GM04504 (cell line): Measurements from ENCODE around the gene DHRSX.
"Not testable (repeated sequence)": the region's sequence is repeated elsewhere in the genome, so short reads cannot be mapped to it uniquely, and the experiment has no call there.

Experiments used
- DNase-seq: peaks from one replicate; pipeline ENCODE4 v3.0.0-alpha.2; 2012; ENCODE audit warnings: low read depth

Gene DHRSX

DNA sequence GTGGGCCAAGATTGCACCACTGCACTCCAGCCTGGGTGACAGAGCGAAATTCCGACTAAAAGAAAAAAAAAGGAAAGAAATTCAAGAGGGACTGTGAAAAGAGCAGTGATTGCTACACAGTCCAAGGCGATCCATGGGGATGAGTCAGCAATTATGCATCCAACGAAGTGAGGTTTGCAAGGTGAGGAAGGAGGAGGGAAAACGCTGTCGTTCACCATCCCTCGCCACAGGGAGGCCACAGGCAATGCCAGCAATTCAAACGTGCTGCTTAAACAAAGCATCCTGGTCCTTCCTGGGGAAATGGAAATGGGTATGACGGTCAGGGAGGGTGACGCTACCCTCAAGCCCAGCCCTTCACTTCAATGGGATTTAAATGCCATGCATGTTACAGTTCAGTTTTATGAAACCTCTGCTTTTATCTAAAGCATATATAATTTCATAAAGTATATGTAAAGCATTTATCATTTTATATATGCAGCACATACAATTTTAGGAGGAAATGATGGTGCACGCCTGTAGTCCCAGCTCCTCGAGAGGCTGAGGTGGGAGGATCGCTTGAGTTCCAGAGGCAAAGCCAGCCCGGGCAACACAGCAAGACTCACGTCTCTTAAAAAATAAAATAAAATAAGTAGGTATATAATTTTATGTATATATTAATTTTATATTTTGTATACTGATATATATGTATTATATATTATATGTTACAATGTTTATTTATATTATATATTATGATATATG, 108.7 kb downstream of the DHRSX start:
- DNase-seq: peak; percentile 53

- no peak for DNase-seq
Observed at GRCh38 chrX:2390754-2391153, 110.0 kb downstream of the DHRSX start.

DNA sequence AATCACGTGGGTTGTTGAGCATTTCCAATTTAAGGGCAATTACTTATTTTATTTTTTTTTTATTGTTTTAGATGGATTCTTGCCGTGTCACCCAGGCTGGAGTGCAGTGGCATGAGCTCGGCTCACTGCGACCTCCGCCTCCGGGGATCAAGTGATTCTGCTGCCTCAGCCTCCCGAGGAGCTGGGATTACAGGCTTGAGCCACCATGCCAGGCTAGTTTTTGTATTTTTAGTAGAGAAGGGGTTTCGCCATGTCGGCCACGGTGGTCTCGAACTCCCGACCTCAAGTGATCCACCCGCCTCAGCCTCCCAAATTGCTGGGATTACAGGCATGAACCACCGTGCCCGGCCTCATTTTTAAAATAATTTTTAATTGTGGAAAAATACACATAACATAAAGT, 111.0 kb downstream of the DHRSX start:
- not testable (repeated sequence) for DNase-seq

GRCh38 chrX:2389324-2389723, 111.5 kb downstream of the DHRSX start:
- no peak for DNase-seq

DNA sequence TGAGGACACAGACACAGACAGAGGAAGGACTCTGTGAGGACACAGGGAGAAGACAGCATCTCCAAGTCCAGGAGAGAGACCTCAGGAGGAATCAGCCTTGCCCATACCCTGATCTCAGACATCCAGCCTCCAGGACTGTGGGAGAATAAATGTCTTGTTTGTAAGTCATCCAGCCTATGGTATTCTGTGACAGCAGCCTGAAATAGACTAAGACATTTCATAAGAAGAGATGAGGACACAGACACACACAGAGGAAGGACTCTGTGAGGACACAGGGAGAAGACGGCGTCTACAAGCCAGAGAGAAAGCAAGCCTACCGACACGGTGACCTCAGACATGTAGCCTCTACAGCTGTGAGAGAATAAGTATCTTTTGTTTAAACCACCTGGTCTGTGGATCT, 112.1 kb downstream of the DHRSX start:
- no peak for DNase-seq

DNA sequence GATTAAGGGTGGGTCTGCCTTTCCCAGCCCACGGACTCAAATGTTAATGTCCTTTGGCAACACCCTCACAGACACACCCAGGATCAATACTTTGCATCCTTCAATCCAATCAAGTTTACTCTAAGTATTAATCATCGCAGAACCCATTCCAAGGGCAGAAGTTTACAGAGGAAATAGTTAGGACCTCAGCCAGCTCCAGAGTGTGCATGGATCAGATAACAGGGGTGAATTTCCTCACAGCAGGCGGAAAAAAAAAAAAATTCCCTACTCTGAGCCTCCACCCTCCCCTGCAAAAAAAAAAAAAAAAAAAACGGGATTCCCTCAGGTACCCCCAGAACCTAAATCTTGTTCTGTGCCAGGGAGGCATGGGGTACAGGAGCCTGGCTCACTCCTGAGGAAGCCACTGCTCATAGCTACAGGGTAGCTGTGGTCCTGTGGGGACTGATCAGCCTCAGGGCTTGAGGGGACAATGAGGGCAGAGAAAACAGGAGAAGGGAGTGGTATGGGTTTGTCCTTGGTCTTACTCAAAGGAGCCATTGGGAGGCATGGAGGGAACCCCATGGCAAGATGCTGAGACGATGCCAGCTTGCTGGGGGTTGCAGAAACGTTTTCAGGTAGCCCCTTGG, 113.0 kb downstream of the DHRSX start:
- no peak for DNase-seq

DNA sequence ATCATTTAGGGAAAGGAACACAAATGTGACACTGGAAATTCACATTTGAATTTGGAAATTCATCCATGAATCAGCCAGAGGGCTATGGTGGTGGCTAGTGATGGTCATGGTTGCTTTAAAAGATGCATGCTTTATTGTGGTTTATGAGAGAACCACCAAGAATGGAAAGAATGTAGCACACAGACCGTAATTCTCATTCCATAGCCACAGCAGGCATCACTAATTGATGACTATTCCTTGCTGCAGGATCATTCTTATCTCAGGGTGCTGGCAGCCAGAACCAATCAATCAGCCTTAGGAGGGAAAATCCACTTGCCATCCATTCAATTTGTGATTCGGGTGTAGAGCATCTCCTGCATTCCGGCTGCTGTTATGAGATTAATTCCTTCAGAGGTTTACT, 115.6 kb downstream of the DHRSX start:
- no peak for DNase-seq

DNA sequence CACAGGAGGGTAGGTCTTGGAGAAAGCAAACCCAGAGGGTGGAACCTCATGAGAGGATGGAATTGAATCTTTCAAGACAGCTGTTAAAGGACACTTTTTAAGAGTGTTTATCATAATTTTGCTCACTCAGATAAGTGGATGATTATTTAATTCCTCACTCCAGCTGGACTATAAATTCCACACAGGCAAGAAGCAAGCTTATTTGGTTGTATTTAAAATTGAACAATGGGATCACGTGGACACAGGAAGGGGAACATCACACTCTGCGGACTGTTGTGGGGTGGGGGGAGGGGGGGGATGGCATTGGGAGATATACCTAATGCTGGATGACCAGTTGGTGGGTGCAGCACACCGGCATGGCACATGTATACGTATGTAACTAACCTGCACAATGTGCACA, 116.3 kb downstream of the DHRSX start:
- no peak for DNase-seq

- DNase-seq: no peak
Observed at GRCh38 chrX:2383735-2384134, 117.0 kb downstream of the DHRSX start.

DNA sequence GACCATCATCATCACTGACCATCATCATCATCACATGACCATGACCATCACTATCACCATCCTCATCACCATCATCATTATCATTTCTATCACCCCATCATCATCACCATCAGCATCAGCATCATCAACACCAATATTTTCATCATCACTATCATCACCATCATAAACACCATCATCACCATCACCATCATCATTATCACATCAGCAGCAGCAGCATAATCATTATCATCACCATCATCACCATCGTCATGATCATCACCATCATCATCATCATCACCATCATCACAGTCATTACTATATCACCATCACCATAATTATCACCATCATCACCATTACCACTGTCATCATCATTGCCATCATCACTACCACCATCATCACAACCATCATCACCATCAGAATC, 117.6 kb downstream of the DHRSX start:
- DNase-seq: no peak

GRCh38 chrX:2382433-2383048, 118.2 kb downstream of the DHRSX start:
- DNase-seq: not testable (repeated sequence)

DNA sequence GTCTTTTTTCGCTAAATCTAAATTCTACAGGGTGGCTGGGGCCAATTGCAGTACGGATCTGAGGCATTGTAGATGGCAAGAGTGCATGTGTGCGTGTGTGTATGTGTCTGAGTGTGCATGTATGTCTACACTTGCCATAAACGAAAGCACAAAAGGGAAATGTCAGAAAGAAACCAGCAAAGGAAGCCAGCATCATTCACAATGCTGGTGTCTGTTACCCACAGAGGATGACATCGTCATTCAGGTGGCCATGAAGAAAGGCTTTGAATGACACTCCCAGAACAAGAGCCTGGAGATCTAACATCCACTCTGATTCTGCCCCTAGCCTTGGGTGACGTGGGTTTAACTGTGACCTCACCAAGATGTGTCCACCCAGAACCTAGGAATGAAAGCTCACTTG, 124.6 kb downstream of the DHRSX start:
- no peak for DNase-seq

DNA sequence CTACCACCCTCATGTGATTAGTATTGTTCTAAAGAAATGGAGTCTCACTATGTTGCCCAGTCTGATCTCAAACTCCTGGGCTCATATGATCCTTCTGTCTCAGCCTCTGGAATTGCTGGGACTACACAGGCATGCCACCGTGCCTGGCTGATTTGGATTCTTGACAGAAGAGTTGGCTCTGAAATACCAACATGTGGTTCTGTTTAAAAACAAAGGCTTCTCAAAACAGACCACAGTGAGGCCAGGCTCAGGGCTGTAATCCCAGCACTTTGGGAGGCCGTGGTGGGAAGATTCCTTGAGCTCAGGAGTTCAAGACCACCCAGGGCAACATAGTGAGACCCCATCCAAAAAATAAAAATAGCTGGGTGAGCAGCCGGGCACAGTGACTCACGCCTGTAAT, 126.7 kb downstream of the DHRSX start:
- DNase-seq: peak; percentile 62

DNA sequence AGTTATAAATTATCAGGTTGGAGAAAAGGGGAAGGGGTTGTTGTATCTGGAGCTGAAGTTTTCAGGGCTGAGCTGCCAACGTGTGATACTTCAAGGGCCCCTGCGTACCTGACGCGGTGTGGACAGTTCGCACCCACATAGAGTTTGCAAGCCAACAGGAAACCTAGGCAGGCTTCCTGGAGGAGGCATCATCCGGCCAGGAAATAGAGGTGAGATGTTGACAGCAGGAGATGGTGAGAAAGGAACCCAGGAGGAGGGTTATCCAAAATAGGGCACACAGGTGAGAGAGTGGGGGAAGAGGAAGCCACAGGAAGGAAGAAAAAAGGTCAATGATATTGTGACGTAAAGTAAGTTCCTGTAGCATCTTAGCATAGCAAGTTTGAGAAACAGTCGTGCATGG, 127.2 kb downstream of the DHRSX start:
- no peak for DNase-seq

DNA sequence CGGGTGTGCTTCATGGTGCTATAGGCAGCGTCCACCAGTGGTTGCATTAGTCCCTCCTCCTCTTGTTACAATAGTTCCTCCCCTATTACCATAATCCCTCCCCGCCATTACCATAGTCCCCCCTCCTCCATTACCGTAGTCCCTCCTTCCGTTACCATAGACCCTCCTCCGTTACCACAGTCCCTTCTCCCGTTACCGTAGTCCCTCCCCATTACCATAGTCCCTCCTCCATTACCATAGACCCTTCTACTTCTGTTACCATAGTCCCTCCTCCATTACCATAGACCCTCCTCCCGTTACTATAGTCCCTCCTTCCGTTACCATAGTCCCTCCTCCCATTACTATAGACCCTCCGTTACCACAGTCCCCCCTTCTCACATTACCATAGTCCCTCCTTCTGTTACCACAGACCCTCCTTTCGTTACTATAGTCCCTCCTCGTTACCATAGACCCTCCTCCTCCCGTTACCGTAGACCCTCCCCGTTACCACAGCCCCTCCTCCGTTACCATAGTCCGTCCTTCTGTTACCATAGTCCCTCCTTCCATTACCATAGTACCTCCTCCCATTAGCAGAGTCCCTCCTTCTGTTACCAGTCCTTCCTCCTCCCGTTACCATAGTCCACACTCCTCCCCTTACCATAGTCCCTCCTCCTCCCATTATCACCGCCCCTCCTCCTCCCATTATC, 129.6 kb downstream of the DHRSX start:
- DNase-seq: no peak

- no peak for DNase-seq
Observed at GRCh38 chrX:2370456-2370855, 130.3 kb downstream of the DHRSX start.

DNA sequence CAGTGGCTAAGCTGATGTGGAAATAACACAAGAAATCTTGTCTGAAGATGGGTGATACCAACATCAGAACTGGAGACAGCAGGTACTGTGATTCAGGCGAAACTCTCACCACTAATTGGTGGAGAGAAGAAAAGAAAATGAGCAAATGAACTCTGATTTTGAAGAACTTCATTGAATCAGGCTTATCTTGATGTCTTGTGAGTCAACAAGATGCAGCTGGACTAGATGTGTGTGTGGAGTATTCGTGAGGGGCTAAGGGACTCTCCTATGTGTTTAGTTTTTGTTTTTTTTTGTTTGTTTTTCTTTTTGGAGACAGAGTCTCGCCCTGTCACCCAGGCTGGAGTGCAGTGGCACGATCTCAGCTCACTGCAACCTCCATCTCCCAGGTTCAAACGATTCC, 131.6 kb downstream of the DHRSX start:
- no peak for DNase-seq

DNA sequence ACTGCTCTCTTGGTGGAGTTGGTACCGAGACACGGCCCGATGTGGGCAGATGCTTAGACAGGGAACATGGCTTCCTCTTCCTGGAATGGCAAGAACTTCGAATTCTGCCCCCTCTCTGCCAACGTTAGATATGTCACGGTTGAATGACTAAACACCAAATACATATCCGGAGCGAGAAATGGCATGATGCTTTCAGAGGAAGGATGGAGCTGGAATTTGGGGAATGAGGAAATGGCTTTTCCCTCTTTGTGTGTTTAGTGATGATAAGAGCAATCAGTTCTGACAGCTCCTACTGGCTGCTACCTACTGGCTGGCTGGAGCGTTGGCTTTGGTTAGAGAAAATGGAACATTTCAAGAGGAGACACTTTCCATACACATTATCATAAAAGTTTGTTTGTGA, 140.0 kb downstream of the DHRSX start:
- DNase-seq: no peak

DNA sequence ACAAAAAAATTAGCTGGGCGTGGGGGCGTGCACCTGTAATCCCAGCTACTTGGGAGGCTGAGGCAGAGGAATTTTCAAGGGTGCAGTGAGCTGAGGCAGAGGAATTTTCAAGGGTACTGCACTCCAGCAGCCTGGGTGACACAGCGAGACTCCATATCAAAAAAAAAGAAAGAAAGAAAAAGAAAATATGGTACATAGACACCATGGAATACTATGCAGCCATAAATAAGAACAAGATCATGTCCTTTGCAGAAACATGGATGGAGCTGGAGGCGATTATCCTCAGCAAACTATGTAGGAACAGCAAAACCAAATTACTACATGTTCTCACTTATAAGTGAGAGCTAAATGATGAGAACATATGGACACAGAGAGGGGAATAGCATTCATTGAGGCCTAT, 141.3 kb downstream of the DHRSX start:
- DNase-seq: not testable (repeated sequence)

DNA sequence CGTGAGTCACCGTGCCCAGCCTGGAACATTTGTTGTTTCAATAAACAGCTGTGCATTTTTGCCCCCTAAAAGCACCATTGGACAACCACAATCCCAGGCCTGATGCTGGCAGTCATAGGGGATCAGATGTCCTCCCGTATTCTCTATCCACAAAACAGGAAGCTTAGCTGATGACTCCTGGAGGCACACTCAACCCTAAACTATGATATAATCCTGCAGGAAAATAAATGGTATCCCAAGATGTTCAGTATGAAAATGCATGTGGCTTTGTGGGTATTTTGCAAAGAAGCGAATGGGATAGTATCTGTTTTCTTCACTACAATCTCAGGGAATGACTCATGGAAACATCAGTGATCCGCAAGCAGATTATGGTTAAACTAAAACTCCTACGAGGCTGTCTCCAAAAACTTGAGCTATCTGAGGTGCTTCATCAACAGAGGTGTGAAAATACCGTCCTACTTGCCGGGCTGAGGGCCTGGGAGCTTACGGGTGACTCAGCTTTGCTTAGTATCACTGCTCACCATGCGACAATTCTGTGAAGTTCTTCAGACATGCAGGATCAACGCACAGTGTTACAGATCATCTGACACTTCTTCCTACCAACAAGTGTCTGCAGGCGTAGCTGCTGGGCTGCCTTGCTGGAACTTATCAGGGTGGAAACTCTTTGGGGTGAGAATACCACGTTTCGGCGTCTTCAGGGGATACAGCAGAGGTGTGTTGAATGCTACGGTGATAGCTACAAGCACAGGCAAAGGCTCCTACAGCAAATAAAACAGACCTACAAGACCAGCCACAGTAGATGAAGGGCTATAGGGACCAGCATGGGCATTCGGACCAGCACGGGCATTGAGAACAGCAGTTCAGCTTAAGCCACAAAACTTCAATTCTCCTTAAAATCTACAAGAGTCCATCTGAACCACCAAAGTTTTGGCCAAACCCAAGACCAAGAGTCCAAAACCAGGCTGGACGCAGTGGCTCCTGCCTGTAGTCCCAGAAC, 148.5 kb downstream of the DHRSX start:
- peak; percentile 77 for DNase-seq

GRCh38 chrX:2351321-2351720, 149.5 kb downstream of the DHRSX start:
- peak; percentile 51 for DNase-seq

- not testable (repeated sequence) for DNase-seq
Observed at GRCh38 chrX:2350703-2351102, 150.1 kb downstream of the DHRSX start.
